Chondrocyte (in vitro differentiated cells): ENCODE data around the gene SLC22A16. TPM values are rescaled to one million over a fixed set of nuclear protein-coding genes. Genes with fewer than 3 reads are reported as not detected.
"Not testable (repeated sequence)": the region's sequence is repeated elsewhere in the genome, so short reads cannot be mapped to it uniquely, and the experiment has no call there.

ENCODE experiments used
- DNase-seq: peaks from one replicate; pipeline ENCODE4 v3.0.0; 2021; ENCODE audit warnings: mixed read lengths, low spot score
- H3K27ac Mint-ChIP-seq: one replicate; pipeline ENCODE4 v1.8.0; 2021; ENCODE audit warnings: mild to moderate bottlenecking, moderate library complexity, mixed read lengths; ENCODE audit not compliant: unreplicated experiment
- H3K27me3 Mint-ChIP-seq: 2 replicates; pipeline ENCODE4 v1.8.0; 2021; ENCODE audit warnings: low read depth, mixed read lengths
- H3K36me3 Mint-ChIP-seq: 2 replicates; pipeline ENCODE4 v1.8.0; 2021; ENCODE audit warnings: low read depth, mixed read lengths
- H3K4me1 Mint-ChIP-seq: 2 replicates; pipeline ENCODE4 v1.8.0; 2021; ENCODE audit warnings: low read depth, mild to moderate bottlenecking, mixed read lengths
- H3K4me3 Mint-ChIP-seq: one replicate; pipeline ENCODE4 v1.8.0; 2021; ENCODE audit warnings: mild to moderate bottlenecking, moderate library complexity, mixed read lengths; ENCODE audit not compliant: unreplicated experiment
- H3K9me3 Mint-ChIP-seq: 2 replicates; pipeline ENCODE4 v1.8.0; 2021; ENCODE audit warnings: low read depth, mixed read lengths
- CTCF ChIP-seq: fragments of 200-600 bp; sonication (generic); IDR thresholded peaks from 2 replicates; pipeline ENCODE4 v1.5.0; 2021; ENCODE audit warnings: antibody characterized with exemption, mild to moderate bottlenecking, moderate library complexity
- total RNA-seq: library from RNA; stranded (reverse); gene quantifications from 3 replicates; pipeline ENCODE4 v1.2.1, GENCODE V29; 2021

SLC22A16 gene
- total RNA-seq, 1 donor from 2014 or later: not detected

DNA sequence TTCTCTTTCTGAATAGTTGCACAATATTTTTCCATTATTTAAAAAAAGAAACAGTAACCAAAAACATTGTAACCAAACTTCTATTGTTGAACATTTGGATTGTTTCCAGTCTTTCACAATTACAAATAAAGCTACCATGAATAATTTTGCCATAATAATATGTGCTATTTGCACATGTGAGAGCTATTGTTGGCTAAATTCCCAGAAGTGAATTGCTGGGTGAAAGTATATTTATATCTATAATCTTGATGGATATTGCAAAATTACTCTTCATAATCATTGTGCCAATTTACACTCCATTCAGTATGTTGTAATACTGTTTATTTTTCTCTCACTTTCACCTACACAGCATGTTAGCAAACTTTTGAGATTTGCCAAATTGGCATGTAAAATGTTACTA lies 36.6 kb upstream of the SLC22A16 start:
- no peak for DNase-seq
- no peak overlapping the region for H3K27ac Mint-ChIP-seq
- no peak for TF ChIP-seq CTCF
- H3K36me3 Mint-ChIP-seq: no peaks in the 10 kb centered on the region
- no peaks in the 10 kb centered on the region for H3K27me3 Mint-ChIP-seq
- H3K4me1 Mint-ChIP-seq: peaks cover 7% of the 10 kb centered on the region
- peaks cover 6% of the 10 kb centered on the region for H3K9me3 Mint-ChIP-seq
- no peak overlapping the region for H3K4me3 Mint-ChIP-seq

DNA sequence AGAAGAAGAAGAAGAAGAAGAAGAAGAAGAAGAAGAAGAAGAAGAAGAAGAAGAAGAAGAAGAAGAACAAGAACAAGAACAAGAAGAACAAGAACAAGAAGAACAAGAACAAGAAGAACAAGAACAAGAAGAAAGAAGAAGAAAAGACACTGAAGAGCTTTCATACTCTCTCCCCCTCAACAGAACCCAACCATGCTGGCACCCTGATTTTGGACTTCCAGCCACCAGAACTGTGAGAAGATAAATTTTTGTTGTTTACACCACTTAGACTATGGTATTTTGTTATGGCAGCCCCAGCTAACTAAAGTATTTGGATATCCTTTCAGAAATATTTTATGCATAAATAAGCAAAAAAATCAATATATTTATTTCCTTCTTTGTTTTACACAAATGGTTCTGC lies 36.1 kb upstream of the SLC22A16 start:
- H3K27me3 Mint-ChIP-seq, H3K4me3 Mint-ChIP-seq, H3K36me3 Mint-ChIP-seq, H3K27ac Mint-ChIP-seq, H3K9me3 Mint-ChIP-seq, H3K4me1 Mint-ChIP-seq, DNase-seq: not testable (repeated sequence)

DNA sequence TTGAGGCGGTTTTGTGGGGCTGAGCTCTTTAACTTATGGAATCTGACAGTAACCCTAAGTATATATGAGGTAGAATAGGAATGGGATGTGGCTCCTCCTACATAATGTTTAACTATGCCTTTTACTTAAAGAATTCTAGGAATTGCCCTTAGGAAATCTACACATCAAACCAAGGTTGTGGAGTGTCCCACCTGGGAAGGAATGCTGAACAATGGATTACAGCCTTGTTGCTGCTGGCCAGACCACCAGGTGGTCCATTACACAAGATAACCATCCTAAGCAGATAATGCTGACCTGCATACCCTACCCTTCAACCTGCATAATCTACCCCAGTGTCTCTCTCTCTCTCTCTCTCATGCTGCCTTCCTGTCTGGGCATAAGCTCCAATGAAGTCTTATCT lies 35.0 kb upstream of the SLC22A16 start:
- Mint-ChIP-seq H3K27ac (no peak overlapping the region), H3K4me1 (peaks cover 7% of the 10 kb centered on the region), H3K9me3 (peaks cover 6% of the 10 kb centered on the region), H3K27me3 (no peaks in the 10 kb centered on the region), H3K36me3 (no peaks in the 10 kb centered on the region), H3K4me3 (no peak overlapping the region)
- no peak for TF ChIP-seq CTCF
- no peak for DNase-seq

DNA sequence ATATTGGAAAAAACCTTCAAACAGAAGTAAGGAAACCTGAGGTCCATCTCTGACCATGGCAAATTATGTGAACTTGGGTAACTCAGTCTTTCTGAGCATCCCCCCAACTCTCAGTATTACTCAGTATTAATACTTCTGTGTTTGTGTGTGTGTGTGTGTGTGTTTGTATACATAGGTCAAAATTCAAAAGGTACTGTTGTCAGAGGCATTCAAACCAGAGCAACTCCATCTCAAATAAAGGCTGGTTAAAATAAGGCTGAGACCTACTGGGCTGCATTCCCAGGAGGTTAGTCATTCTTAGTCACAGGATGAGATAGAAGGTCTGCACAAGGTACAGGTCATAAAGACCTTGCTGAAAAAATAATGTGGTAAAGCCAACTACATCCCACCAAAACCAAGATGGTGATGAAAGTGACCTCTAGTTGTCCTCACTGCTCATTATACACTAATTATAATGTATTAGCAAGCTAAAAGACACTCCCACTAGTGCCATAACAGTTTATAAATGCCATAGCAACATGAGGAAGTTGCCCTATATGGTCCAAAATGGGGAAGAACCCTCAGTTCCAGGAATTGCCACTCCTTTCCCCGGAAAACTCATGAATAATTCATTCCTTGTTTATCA lies 33.3 kb upstream of the SLC22A16 start:
- no peak overlapping the region for H3K27ac Mint-ChIP-seq
- no peaks in the 10 kb centered on the region for H3K27me3 Mint-ChIP-seq
- peaks cover 7% of the 10 kb centered on the region for H3K4me1 Mint-ChIP-seq
- no peak for DNase-seq
- H3K36me3 Mint-ChIP-seq: no peaks in the 10 kb centered on the region
- TF ChIP-seq CTCF: no peak
- no peak overlapping the region for H3K4me3 Mint-ChIP-seq
- peaks cover 6% of the 10 kb centered on the region for H3K9me3 Mint-ChIP-seq

GRCh38 chr6:110504891-110505290 lies 28.5 kb upstream of the SLC22A16 start:
- H3K4me1 Mint-ChIP-seq, H3K36me3 Mint-ChIP-seq, H3K9me3 Mint-ChIP-seq, H3K27ac Mint-ChIP-seq, DNase-seq, H3K4me3 Mint-ChIP-seq, H3K27me3 Mint-ChIP-seq: not testable (repeated sequence)

DNA sequence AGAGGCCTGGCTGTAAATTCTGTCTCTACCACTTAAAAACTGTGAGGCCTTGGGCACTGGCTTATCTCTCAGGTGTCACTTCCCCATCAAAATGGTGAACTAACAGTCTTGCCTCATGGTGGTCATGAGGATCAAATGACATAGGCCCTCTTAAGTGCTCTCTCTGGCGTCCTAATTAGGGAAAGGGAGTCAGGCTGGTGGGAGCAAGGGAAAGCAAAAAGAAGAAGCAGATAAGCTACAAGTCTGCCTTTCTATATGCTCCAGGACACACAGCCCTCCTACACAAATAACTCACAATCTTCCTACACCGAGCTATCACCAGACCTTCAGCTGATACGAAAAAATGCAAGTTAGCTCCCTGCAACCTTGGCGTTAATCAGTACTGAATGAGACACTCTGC lies 19.5 kb upstream of the SLC22A16 start:
- DNase-seq: no peak
- Mint-ChIP-seq H3K27ac (no peak overlapping the region), H3K4me3 (no peak overlapping the region), H3K4me1 (peaks cover 7% of the 10 kb centered on the region), H3K36me3 (peaks cover 2% of the 10 kb centered on the region), H3K27me3 (peaks cover 5% of the 10 kb centered on the region), H3K9me3 (peaks cover 3% of the 10 kb centered on the region)
- no peak for TF ChIP-seq CTCF
